ENCODE results near the gene FLNC.

The FLNC gene

GRCh38 chr7:128893251-128894100 is 63.3 kb downstream of the FLNC start:
- DNase-seq = no peak

GRCh38 chr7:128894101-128894440 is 63.9 kb downstream of the FLNC start:
- DNase-seq = no peak

- no peak for DNase-seq
These were observed 65.1 kb downstream of the FLNC start for GRCh38 chr7:128895320-128895719.

- no peak for DNase-seq
These were observed 69.2 kb downstream of the FLNC start for GRCh38 chr7:128899392-128899791.

- DNase-seq = no peak
These were observed 70.0 kb downstream of the FLNC start for GRCh38 chr7:128900237-128900636.

- no peak for DNase-seq
These were observed 72.8 kb downstream of the FLNC start for GRCh38 chr7:128902761-128903585.

DNA sequence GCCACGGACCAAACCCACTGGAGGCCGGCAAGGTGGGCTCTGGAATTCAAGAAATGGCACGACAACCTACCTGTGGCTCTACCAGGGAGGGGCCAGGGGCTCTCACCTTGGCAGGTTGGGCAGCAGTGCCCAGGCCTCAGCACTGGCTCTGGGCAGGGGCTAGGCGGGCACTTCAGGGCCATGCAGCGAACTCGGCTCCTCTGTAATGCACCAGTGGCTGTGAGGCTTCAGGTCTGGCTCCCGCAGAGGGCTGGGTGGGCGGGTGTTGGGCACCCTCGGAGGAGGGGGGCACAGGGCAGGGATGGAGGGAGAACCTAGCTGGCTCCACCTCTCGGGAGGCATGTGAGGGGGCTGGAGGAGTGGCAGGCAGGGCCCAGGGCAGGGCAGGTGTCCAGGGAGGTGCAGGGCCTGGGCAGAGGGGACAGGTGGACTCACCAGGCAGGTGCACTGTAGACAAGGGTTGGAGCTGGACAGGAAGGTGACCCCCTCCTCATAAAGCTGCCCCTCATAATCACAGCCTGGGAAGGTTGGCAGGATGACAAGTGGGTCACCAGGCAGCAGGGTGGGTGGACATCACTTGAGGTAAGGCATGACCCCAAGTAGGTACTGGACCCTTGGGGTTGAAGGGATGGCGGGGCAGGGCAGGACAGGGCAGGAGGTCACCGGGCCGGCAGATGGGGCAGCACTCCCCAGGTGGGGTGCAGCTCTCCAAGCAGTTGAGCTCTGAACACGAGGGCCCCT is 73.6 kb downstream of the FLNC start:
- no peak for DNase-seq

- DNase-seq = no peak
These were observed 74.4 kb downstream of the FLNC start for GRCh38 chr7:128904381-128905197.

DNA sequence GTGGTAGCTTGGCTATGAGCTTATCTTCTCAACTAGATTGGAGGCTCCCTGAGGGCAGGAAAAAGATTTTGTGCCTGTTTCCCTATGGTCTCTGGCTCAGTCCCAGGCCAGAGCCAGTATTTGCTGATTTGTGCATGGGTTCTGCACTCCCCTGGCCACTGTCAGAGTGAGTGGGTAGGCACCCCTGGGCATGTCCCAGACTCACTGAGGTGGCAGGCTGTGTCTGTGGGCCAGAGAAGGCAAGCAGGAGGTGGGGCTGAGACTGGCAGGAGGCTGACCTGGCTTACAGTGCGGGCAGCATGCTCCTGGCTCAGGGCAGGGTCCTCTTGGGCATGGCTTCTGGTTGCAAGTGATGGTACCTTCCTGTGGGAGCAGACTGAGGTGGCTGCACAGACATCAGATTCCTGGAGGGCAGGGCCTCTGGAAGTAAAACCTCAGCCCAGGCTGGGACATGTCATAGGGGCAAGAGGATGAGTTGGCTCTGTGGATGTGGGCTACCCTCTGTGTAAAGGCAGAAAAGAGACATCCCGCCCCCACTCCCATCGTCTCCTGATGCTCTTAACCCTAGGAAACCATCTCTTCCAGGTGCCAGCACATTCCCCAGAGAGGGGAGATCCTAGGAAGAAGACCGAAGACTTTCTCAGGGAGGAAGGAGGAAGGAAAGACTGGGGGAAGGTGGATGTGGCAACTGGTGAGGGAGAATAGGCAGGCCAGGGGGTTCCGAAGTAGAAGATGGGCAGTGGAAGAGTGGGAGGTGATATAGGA is 76.0 kb downstream of the FLNC start:
- no peak for DNase-seq

GRCh38 chr7:128906766-128907559 is 76.8 kb downstream of the FLNC start:
- DNase-seq = no peak

Data from activated gamma-delta T cell (primary cell).